OCI-LY1 (cell line): Measurements from ENCODE around the gene UCN2.

Experiments
- H2AFZ ChIP-seq: fragments of 200-600 bp; sonication (generic), shearing (Covaris generic); 2 replicates; pipeline ENCODE4 v1.6.0; 2014; ENCODE audit warnings: antibody characterized with exemption, mild to moderate bottlenecking, low read length
- H3F3A ChIP-seq: fragments of 200-600 bp; sonication (generic), shearing (Covaris generic); 2 replicates; pipeline ENCODE4 v1.6.0; 2014; ENCODE audit warnings: mild to moderate bottlenecking, antibody characterized with exemption, low read length, moderate library complexity; ENCODE audit not compliant: insufficient read depth
- H3K27ac ChIP-seq: fragments of 200-600 bp; sonication (generic); 2 replicates; pipeline ENCODE4 v1.5.1; 2014; ENCODE audit warnings: low read length, mixed run types, mild to moderate bottlenecking, low read depth; ENCODE audit not compliant: poor library complexity, severe bottlenecking
- H3K27me3 ChIP-seq: fragments of 200-600 bp; sonication (generic); 2 replicates; pipeline ENCODE4 v1.6.0; 2014; ENCODE audit warnings: antibody characterized with exemption, mild to moderate bottlenecking, low read length, moderate library complexity; ENCODE audit not compliant: insufficient read depth
- H3K36me3 ChIP-seq: fragments of 200-600 bp; sonication (generic); 2 replicates; pipeline ENCODE4 v1.6.1; 2014; ENCODE audit warnings: mild to moderate bottlenecking, antibody characterized with exemption, low read length, moderate library complexity, mixed read lengths; ENCODE audit not compliant: insufficient read depth
- H3K4me1 ChIP-seq: fragments of 200-600 bp; sonication (generic); 2 replicates; pipeline ENCODE4 v1.5.1; 2014; ENCODE audit warnings: mild to moderate bottlenecking, low read length, moderate library complexity; ENCODE audit not compliant: insufficient read depth, severe bottlenecking
- H3K4me2 ChIP-seq: fragments of 200-600 bp; sonication (generic), shearing (Covaris generic); 2 replicates; pipeline ENCODE4 v1.6.1; 2014; ENCODE audit warnings: low read length
- H3K4me3 ChIP-seq: fragments of 200-600 bp; sonication (generic); 2 replicates; pipeline ENCODE4 v1.5.1; 2014; ENCODE audit warnings: low read length, low read depth, mild to moderate bottlenecking, mixed read lengths; ENCODE audit not compliant: poor library complexity, severe bottlenecking
- H3K79me2 ChIP-seq: fragments of 200-600 bp; shearing (Covaris generic); 2 replicates; pipeline ENCODE4 v1.6.1; 2016; ENCODE audit warnings: mixed run types, low read length, mixed read lengths; ENCODE audit not compliant: insufficient read depth
- H3K9ac ChIP-seq: fragments of 200-600 bp; sonication (generic), shearing (Covaris generic); 2 replicates; pipeline ENCODE4 v1.6.1; 2014; ENCODE audit warnings: mild to moderate bottlenecking, low read length, mixed read lengths
- H3K9me2 ChIP-seq: fragments of 200-600 bp; sonication (generic), shearing (Covaris generic); 2 replicates; pipeline ENCODE4 v1.6.1; 2014; ENCODE audit warnings: low read depth, mild to moderate bottlenecking, low read length, mixed read lengths
- H3K9me3 ChIP-seq: fragments of 200-600 bp; shearing (Covaris generic); 2 replicates; pipeline ENCODE4 v1.6.1; 2014; ENCODE audit warnings: low read length, mixed read lengths
- H4K20me1 ChIP-seq: fragments of 200-600 bp; sonication (generic), shearing (Covaris generic); 2 replicates; pipeline ENCODE4 v1.6.0; 2016; ENCODE audit warnings: mild to moderate bottlenecking, low read length; ENCODE audit not compliant: insufficient read depth
- EZH2 ChIP-seq: fragments of 200-600 bp; sonication (generic), shearing (Covaris generic); IDR thresholded peaks from 2 replicates; pipeline ENCODE4 v1.8.0; 2017; ENCODE audit warnings: borderline replicate concordance, mixed run types, mild to moderate bottlenecking, antibody characterized with exemption, low read length, moderate library complexity, mixed read lengths
- TF ChIP-seq, protein P1 (sequence below): fragments of 200-600 bp; sonication (generic), shearing (Covaris generic); IDR thresholded peaks from 2 replicates; pipeline ENCODE4 v1.5.1; 2017; ENCODE audit warnings: mild to moderate bottlenecking, antibody characterized with exemption, low read length, moderate library complexity, mixed read lengths

UCN2 gene

GRCh38 chr3:48528754-48529153 is 34.8 kb downstream of the UCN2 start:
- H3K9me3 ChIP-seq, result no peaks in the 10 kb centered on the region
- peaks cover 41% of the 10 kb centered on the region; the same call in 1 of the 2 replicates for H3K36me3 ChIP-seq
- H3K4me2 ChIP-seq, result no peak overlapping the region
- no peaks in the 10 kb centered on the region for H3K27me3 ChIP-seq
- no peak overlapping the region for H2AFZ ChIP-seq
- H3K9me2 ChIP-seq, result no peaks in the 10 kb centered on the region
- no peaks in the 10 kb centered on the region for H3K79me2 ChIP-seq
- no peak for TF ChIP-seq EZH2
- TF ChIP-seq, protein P1, sequence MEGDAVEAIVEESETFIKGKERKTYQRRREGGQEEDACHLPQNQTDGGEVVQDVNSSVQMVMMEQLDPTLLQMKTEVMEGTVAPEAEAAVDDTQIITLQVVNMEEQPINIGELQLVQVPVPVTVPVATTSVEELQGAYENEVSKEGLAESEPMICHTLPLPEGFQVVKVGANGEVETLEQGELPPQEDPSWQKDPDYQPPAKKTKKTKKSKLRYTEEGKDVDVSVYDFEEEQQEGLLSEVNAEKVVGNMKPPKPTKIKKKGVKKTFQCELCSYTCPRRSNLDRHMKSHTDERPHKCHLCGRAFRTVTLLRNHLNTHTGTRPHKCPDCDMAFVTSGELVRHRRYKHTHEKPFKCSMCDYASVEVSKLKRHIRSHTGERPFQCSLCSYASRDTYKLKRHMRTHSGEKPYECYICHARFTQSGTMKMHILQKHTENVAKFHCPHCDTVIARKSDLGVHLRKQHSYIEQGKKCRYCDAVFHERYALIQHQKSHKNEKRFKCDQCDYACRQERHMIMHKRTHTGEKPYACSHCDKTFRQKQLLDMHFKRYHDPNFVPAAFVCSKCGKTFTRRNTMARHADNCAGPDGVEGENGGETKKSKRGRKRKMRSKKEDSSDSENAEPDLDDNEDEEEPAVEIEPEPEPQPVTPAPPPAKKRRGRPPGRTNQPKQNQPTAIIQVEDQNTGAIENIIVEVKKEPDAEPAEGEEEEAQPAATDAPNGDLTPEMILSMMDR, result no peak
- no peaks in the 10 kb centered on the region for H3K4me1 ChIP-seq
- no peaks in the 10 kb centered on the region for H3F3A ChIP-seq
- no peak overlapping the region for H3K27ac ChIP-seq
- no peak overlapping the region for H3K4me3 ChIP-seq
- H4K20me1 ChIP-seq, result no peaks in the 10 kb centered on the region
- H3K9ac ChIP-seq, result no peak overlapping the region

DNA sequence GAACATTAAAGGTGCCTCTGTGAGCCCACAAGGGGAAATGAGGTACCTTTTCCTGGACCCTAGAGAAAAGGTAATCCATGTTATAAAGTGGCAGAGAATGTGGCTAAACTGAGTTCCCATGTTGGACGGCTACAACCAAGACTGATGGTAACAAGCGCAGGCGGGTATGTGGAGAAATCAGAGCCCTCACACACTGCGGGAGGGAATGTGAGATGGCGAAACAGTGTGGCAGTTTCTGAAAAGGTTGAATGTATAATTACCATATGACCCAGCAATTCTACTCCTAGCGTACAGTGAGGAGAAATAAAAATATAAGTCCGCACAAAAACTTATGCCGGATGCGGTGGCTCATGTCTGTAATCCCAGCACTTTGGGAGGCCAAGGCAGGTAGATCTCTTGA is 35.5 kb downstream of the UCN2 start:
- H3K79me2 ChIP-seq, result no peaks in the 10 kb centered on the region
- H3K9me2 ChIP-seq, result no peaks in the 10 kb centered on the region
- H4K20me1 ChIP-seq, result no peaks in the 10 kb centered on the region
- H3K27me3 ChIP-seq, result no peaks in the 10 kb centered on the region
- H3K4me2 ChIP-seq, result no peak overlapping the region
- H2AFZ ChIP-seq, result no peak overlapping the region
- H3K4me3 ChIP-seq, result no peak overlapping the region
- H3K9me3 ChIP-seq, result no peaks in the 10 kb centered on the region
- no peak for TF ChIP-seq EZH2
- TF ChIP-seq, protein P1, result no peak
- no peak overlapping the region for H3K27ac ChIP-seq
- peaks cover 39% of the 10 kb centered on the region; the same call in 1 of the 2 replicates for H3K36me3 ChIP-seq
- H3F3A ChIP-seq, result no peaks in the 10 kb centered on the region
- H3K4me1 ChIP-seq, result no peaks in the 10 kb centered on the region
- H3K9ac ChIP-seq, result no peak overlapping the region

DNA sequence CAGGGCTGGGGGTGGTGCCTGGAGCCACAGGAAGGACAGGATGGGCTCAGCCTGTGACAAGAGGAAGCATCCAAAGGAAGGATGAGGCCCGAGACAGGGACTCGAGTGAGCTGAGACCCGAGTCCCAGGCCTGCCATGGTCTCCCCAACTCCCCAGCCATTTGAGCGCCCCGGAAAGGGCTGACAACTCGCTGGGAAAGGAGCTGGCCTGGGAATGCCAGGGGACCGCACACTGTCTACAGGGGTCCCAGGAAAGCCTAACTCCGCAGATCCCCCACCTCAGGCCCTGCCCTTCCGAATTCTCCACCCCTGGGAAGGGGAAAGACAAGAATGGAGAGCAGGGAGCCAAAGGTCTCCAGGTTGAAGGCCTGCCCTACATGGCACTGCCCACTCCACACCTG is 38.6 kb downstream of the UCN2 start:
- Histone ChIP-seq H3K27ac (no peak overlapping the region), H3K79me2 (no peaks in the 10 kb centered on the region), H3K27me3 (no peaks in the 10 kb centered on the region), H3K9me2 (no peaks in the 10 kb centered on the region), H3F3A (no peaks in the 10 kb centered on the region), H3K9me3 (no peaks in the 10 kb centered on the region), H3K4me3 (no peak overlapping the region), H4K20me1 (no peaks in the 10 kb centered on the region), H3K9ac (no peak overlapping the region), H2AFZ (no peak overlapping the region), H3K4me2 (no peak overlapping the region), H3K36me3 (peaks cover 27% of the 10 kb centered on the region; the same call in 1 of the 2 replicates), H3K4me1 (no peaks in the 10 kb centered on the region)
- TF ChIP-seq EZH2, result no peak
- TF ChIP-seq, protein P1, result no peak
